ENCODE data around the gene PFKM.

Gene PFKM

GRCh38 chr12:48119834-48120195, 651 bp downstream of the PFKM start:
- Histone ChIP-seq H3K27ac (ENCODE audit: low read depth, low read length) (peak overlapping the region; percentile 64), H3K9me3 (ENCODE audit: control insufficient read depth, insufficient read depth, low read length) (no peaks in the 10 kb centered on the region), H3K4me3 (ENCODE audit: low read length) (peak overlapping the region; percentile 94), H3K9me2 (replicated peaks; ENCODE audit: control insufficient read depth, low read length) (no peaks in the 10 kb centered on the region), H3K27me3 (ENCODE audit: control insufficient read depth, low read length) (no peaks in the 10 kb centered on the region), H3K4me1 (ENCODE audit: control insufficient read depth, low read length) (peaks cover 32% of the 10 kb centered on the region), H3K4me2 (ENCODE audit: low read length) (peak overlapping the region; percentile 86), H3K36me3 (ENCODE audit: control insufficient read depth, low read length) (peaks cover 45% of the 10 kb centered on the region), H3F3A (ENCODE audit: control insufficient read depth, insufficient read depth) (peaks cover 3% of the 10 kb centered on the region), H4K20me1 (ENCODE audit: control insufficient read depth, insufficient read depth, low read depth, low read length) (no peaks in the 10 kb centered on the region), H3K79me2 (ENCODE audit: control insufficient read depth, low read length) (peaks cover 35% of the 10 kb centered on the region)
- TF ChIP-seq CTCF (IDR thresholded peaks at IDR 0.05; ENCODE audit: low read depth, low read length, poor library complexity, severe bottlenecking) (no peak), EZH2phosphoT487 (IDR thresholded peaks at IDR 0.05; ENCODE audit: borderline replicate concordance, low read length) (no peak)

GRCh38 chr12:48121522-48121921, 2.4 kb downstream of the PFKM start:
- Histone ChIP-seq H3K27me3 (ENCODE audit: control insufficient read depth, low read length) (no peaks in the 10 kb centered on the region), H4K20me1 (ENCODE audit: control insufficient read depth, insufficient read depth, low read depth, low read length) (no peaks in the 10 kb centered on the region), H3K27ac (ENCODE audit: low read depth, low read length) (no peak overlapping the region), H3K4me1 (ENCODE audit: control insufficient read depth, low read length) (peaks cover 32% of the 10 kb centered on the region), H3K4me3 (ENCODE audit: low read length) (peak overlapping the region; percentile 94; the same call in 1 of the 2 replicates), H3K36me3 (ENCODE audit: control insufficient read depth, low read length) (peaks cover 58% of the 10 kb centered on the region), H3K9me2 (replicated peaks; ENCODE audit: control insufficient read depth, low read length) (no peaks in the 10 kb centered on the region), H3K9me3 (ENCODE audit: control insufficient read depth, insufficient read depth, low read length) (no peaks in the 10 kb centered on the region), H3F3A (ENCODE audit: control insufficient read depth, insufficient read depth) (peaks cover 3% of the 10 kb centered on the region), H3K4me2 (ENCODE audit: low read length) (peak overlapping the region; percentile 86), H3K79me2 (ENCODE audit: control insufficient read depth, low read length) (peaks cover 39% of the 10 kb centered on the region)
- no peak for TF ChIP-seq CTCF (IDR thresholded peaks at IDR 0.05; ENCODE audit: low read depth, low read length, poor library complexity, severe bottlenecking)
- no peak for TF ChIP-seq EZH2phosphoT487 (IDR thresholded peaks at IDR 0.05; ENCODE audit: borderline replicate concordance, low read length)

GRCh38 chr12:48122065-48122834, 3.1 kb downstream of the PFKM start:
- H3K79me2 ChIP-seq (ENCODE audit: control insufficient read depth, low read length), result peaks cover 46% of the 10 kb centered on the region
- H3K4me1 ChIP-seq (ENCODE audit: control insufficient read depth, low read length), result peaks cover 32% of the 10 kb centered on the region
- 0 out of 2 replicates have a peak, but pooled peaks cover under 1% of the 10 kb centered on the region for H4K20me1 ChIP-seq (ENCODE audit: control insufficient read depth, insufficient read depth, low read depth, low read length)
- peaks cover 3% of the 10 kb centered on the region for H3F3A ChIP-seq (ENCODE audit: control insufficient read depth, insufficient read depth)
- TF ChIP-seq CTCF (IDR thresholded peaks at IDR 0.05; ENCODE audit: low read depth, low read length, poor library complexity, severe bottlenecking), result no peak
- no peak for TF ChIP-seq EZH2phosphoT487 (IDR thresholded peaks at IDR 0.05; ENCODE audit: borderline replicate concordance, low read length)
- no peak overlapping the region for H3K4me2 ChIP-seq (ENCODE audit: low read length)
- H3K9me2 ChIP-seq (replicated peaks; ENCODE audit: control insufficient read depth, low read length), result no peaks in the 10 kb centered on the region
- no peaks in the 10 kb centered on the region for H3K27me3 ChIP-seq (ENCODE audit: control insufficient read depth, low read length)
- H3K27ac ChIP-seq (ENCODE audit: low read depth, low read length), result no peak overlapping the region
- no peaks in the 10 kb centered on the region for H3K9me3 ChIP-seq (ENCODE audit: control insufficient read depth, insufficient read depth, low read length)
- peaks cover 65% of the 10 kb centered on the region for H3K36me3 ChIP-seq (ENCODE audit: control insufficient read depth, low read length)
- no peak overlapping the region for H3K4me3 ChIP-seq (ENCODE audit: low read length)

Measured in DOHH2 (cell line).